Measurements from ENCODE around the gene LIPC. TPM values are rescaled to one million over a fixed set of nuclear protein-coding genes. Genes with fewer than 3 reads are reported as not detected.

LIPC gene
- total RNA-seq, 1 donor from 2014 or later = not detected

- H3K4me3 ChIP-seq = no peak overlapping the region
- no peak for TF ChIP-seq CTCF (IDR thresholded peaks at IDR 0.05)
- intact Hi-C loops (cut with DNase I) = no loop called here
- H3K9me3 ChIP-seq = no peaks in the 10 kb centered on the region
- no peaks in the 10 kb centered on the region for H3K4me1 ChIP-seq
- no peak for DNase-seq (ENCODE audit: low spot score in 2 of 2)
- H3K36me3 ChIP-seq = no peaks in the 10 kb centered on the region
- no peaks in the 10 kb centered on the region for H3K27me3 ChIP-seq
- H3K27ac ChIP-seq = no peak overlapping the region
These were observed 5.3 kb upstream of the LIPC start for GRCh38 chr15:58426501-58426900.

- Histone ChIP-seq H3K36me3 (no peaks in the 10 kb centered on the region), H3K27me3 (no peaks in the 10 kb centered on the region), H3K9me3 (no peaks in the 10 kb centered on the region), H3K4me1 (no peaks in the 10 kb centered on the region), H3K27ac (no peak overlapping the region), H3K4me3 (no peak overlapping the region)
- TF ChIP-seq CTCF (IDR thresholded peaks at IDR 0.05) = no peak
- intact Hi-C loops (cut with DNase I) = no loop called here
- no peak for DNase-seq (ENCODE audit: low spot score in 2 of 2)
These were observed 3.8 kb upstream of the LIPC start for GRCh38 chr15:58427987-58428386.

GRCh38 chr15:58430224-58430787, 1.5 kb upstream of the LIPC start:
- no peaks in the 10 kb centered on the region for H3K36me3 ChIP-seq
- no peaks in the 10 kb centered on the region for H3K4me1 ChIP-seq
- intact Hi-C loops (cut with DNase I) = no loop called here
- DNase-seq (ENCODE audit: low spot score in 2 of 2) = no peak
- H3K27ac ChIP-seq = no peak overlapping the region
- no peaks in the 10 kb centered on the region for H3K9me3 ChIP-seq
- H3K27me3 ChIP-seq = no peaks in the 10 kb centered on the region
- H3K4me3 ChIP-seq = no peak overlapping the region
- TF ChIP-seq CTCF (IDR thresholded peaks at IDR 0.05) = no peak

- Histone ChIP-seq H3K9me3 (no peaks in the 10 kb centered on the region), H3K27ac (no peak overlapping the region), H3K36me3 (no peaks in the 10 kb centered on the region), H3K4me3 (no peak overlapping the region), H3K27me3 (no peaks in the 10 kb centered on the region), H3K4me1 (no peaks in the 10 kb centered on the region)
- no peak for TF ChIP-seq CTCF (IDR thresholded peaks at IDR 0.05)
- intact Hi-C loops (cut with DNase I) = no loop called here
- DNase-seq (ENCODE audit: low spot score in 2 of 2) = no peak
These were observed 610 bp downstream of the LIPC start for GRCh38 chr15:58432401-58432800.

GRCh38 chr15:58433597-58434333, 2.0 kb downstream of the LIPC start:
- H3K27me3 ChIP-seq = no peaks in the 10 kb centered on the region
- no peak for TF ChIP-seq CTCF (IDR thresholded peaks at IDR 0.05)
- DNase-seq (ENCODE audit: low spot score in 2 of 2) = no peak
- no peaks in the 10 kb centered on the region for H3K4me1 ChIP-seq
- intact Hi-C loops (cut with DNase I) = no loop called here
- no peaks in the 10 kb centered on the region for H3K36me3 ChIP-seq
- no peak overlapping the region for H3K4me3 ChIP-seq
- H3K27ac ChIP-seq = no peak overlapping the region
- no peaks in the 10 kb centered on the region for H3K9me3 ChIP-seq

Data from ascending aorta (tissue), 2 donors.